K562 (cell line): ENCODE data around the gene NEURL1B.

Experiments used
- CGGBP1 ChIP-seq: fragments of 250-450 bp; sonication (Bioruptor Pico); IDR thresholded peaks from 2 replicates; pipeline ENCODE4 v1.9.0; 2021; ENCODE audit warnings: mild to moderate bottlenecking
- CTCF ChIP-seq, 3 experiments: IDR thresholded peaks in 2 of 3; conservative IDR thresholded peaks in 1 of 3; 2 replicates each; pipeline ENCODE4 v1.5.1; 2011 to 2012; ENCODE audit warnings: low read length in 3 of 3, mild to moderate bottlenecking in 3 of 3, control low read depth in 2 of 3, improper control_type of control experiment in 1 of 3, inconsistent platforms in 1 of 3, low read depth in 1 of 3, mixed read lengths in 1 of 3, moderate library complexity in 1 of 3; ENCODE audit not compliant: insufficient read depth in 2 of 3
- JUNB ChIP-seq: fragments of 450-650 bp; formaldehyde crosslinking; conservative IDR thresholded peaks from 2 replicates; pipeline ENCODE4 v1.4.0; 2020; ENCODE audit warnings: mild to moderate bottlenecking
- RCOR1 ChIP-seq, 2 experiments: IDR thresholded peaks; 2 replicates each; pipeline ENCODE4 v1.6.1; 2012; ENCODE audit warnings: low read depth in 2 of 2, low read length in 2 of 2, borderline replicate concordance in 1 of 2, improper control_type of control experiment in 1 of 2
- RUNX1 ChIP-seq: sonication (generic); IDR thresholded peaks from 2 replicates; pipeline ENCODE4 v1.6.1; 2016; ENCODE audit warnings: antibody characterized with exemption, low read depth
- USF1 ChIP-seq: sonication (generic); formaldehyde crosslinking; IDR thresholded peaks from 2 replicates; pipeline ENCODE4 v1.9.0; 2022; ENCODE audit warnings: mild to moderate bottlenecking, missing genetic modification reagents
- ZFP36 ChIP-seq: fragments of 150-350 bp; IDR thresholded peaks from 2 replicates; pipeline ENCODE4 v1.6.1; 2018; ENCODE audit warnings: low read length, low read depth; ENCODE audit not compliant: partially characterized antibody
- ZFPM2 ChIP-seq: fragments of 250-450 bp; sonication (Bioruptor Pico); IDR thresholded peaks from 2 replicates; pipeline ENCODE4 v1.5.1; 2022; ENCODE audit warnings: mild to moderate bottlenecking
- TF ChIP-seq, protein P1 (sequence below): sonication (generic); formaldehyde crosslinking; IDR thresholded peaks from 2 replicates; pipeline ENCODE4 v1.9.0; 2022; ENCODE audit warnings: mild to moderate bottlenecking, missing genetic modification reagents

GRCh38 chr5:172710676-172711075 lies 69.6 kb downstream of the NEURL1B start:
- TF ChIP-seq, protein P1, sequence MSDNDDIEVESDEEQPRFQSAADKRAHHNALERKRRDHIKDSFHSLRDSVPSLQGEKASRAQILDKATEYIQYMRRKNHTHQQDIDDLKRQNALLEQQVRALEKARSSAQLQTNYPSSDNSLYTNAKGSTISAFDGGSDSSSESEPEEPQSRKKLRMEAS, result no peak
- TF ChIP-seq CTCF (IDR thresholded peaks at IDR 0.05 in 2 of 3, conservative IDR thresholded peaks at IDR 0.05 in 1 of 3; ENCODE audit: insufficient read depth in 2 of 3, low read depth in 1 of 3, low read length in 3 of 3) (no peak), USF1 (CRISPR knock-in tag) (no peak), CGGBP1 (CRISPR knock-in tag) (no peak), ZFPM2 (CRISPR knock-in tag) (no peak), RCOR1 (IDR thresholded peaks at IDR 0.05; ENCODE audit: borderline replicate concordance in 1 of 2, low read depth in 2 of 2, low read length in 2 of 2) (no peak), RUNX1 (no peak), ZFP36 (no peak), JUNB (CRISPR knock-in tag) (no peak)
